Measurements from ENCODE around the gene FOXA1.

Gene FOXA1

DNA sequence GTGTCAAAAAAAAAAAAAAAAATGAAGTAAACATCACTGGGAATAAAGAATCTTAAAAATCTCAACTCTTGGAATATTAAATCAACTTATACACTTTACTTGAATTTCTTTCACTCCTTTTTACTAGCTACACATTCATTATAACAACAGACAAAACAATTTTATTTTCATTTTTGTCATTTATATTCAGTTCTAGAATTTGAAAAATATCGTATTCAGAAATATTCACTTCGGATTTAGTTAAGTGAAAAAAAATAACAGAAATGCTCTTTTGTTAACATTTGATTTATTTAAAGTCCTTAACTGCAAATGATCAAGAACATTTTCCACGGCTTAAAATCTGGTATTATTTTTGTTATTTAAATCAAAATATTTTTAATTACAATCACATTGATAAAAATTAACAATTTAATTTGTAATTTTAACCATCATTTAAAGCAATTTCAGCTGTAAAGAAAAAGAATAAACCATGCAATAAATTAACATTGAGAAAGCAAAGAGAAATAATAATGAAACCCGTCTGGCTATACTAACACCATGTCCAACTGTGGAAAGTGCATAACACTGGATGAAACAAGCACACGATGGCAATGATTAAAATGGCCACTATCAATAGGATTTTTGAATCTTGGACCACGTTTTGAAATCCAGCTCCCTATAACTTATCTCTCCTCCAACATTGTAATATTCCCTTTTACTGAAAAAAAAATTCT lies 5.2 kb downstream of the FOXA1 start:
- DNase-seq (ENCODE audit: low spot score), result no peak

DNA sequence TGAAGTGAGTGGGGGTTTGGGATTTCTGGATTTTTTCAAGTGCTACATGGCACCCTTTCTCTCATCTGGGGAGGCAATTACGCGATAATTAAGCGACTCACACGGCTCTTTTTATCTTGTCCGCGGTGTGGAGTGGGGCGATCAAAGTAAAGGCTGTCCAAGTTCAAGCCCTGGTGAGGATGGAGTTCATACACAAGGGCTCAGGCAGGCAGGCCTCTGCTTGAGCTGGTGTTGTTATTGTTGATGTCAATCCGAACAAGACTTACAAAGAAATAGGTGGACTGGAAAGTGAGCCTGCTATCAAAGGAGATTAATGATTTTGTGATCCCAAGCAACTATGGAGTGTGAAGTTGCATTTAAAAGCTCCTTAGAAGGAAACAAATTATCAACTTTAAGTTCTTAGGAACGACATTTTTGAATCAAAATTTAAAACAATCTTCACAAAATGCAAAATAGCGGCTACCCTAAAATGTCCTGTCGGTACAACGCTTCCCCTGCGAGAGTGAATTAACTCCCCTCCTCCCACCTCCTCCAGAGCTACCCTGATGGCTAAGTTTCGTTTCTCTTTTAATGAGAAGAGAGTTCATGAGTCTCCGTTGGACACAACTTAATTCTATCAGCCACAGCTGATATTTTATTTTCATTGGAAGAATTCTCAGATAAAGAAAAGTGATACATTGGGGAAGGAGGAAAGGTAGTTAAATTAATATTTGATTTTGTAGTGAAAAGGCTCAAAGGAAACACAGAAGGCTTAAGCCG lies 5.9 kb downstream of the FOXA1 start:
- DNase-seq (ENCODE audit: low spot score), result no peak

DNA sequence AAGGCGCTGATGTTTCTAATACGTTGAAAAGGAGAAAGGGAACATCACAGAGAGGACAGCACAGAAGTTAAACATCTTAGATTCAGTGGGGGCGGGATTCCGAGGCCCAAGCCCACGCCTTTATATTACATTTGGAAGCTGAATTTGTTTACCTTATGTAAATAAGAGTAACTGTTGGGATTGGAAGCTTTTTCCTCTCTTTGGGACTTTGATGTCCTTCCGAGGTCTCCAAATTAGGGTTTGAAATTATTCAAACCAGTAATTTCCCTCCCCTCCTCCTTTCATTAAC lies 6.4 kb downstream of the FOXA1 start:
- DNase-seq (ENCODE audit: low spot score), result no peak

DNA sequence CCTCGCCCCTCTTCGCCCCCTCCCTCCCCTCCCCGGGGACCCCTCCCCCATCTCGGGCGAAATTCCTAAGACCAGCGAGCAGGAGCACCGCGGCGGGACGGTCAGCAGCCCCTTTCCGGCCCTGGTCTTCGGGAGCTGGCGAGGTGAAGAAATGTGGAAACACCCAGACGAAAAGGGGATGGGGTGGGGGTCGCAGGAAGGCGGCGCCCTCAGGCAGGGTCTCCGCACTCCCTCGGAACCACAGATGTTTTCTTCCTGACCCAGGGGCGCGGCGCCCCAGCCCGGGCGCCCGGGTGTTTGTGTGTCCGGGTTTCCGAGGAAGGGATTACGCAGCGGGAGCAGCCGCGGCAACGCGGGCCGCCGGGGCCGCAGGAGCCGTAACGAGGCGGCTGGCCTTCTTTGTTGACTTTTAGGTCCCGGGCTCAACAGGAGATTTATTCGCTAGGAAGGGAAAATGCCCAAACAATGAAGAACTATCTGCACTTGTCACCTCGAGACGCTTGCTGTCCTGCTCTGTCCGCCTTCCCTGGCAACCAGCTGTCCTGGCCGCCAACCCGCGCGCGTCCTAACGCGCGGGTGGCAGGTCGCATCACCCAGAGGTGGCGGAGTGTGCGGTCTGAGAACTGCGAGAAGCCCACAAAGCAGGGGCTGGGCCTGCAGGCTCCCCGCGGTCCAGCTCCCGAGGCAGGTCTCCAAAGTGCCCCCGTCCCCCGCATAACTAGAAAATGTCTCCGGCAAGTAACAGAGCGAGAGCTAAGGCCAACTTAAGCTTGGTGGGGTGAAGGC lies 7.0 kb downstream of the FOXA1 start:
- no peak for DNase-seq (ENCODE audit: low spot score)

DNA sequence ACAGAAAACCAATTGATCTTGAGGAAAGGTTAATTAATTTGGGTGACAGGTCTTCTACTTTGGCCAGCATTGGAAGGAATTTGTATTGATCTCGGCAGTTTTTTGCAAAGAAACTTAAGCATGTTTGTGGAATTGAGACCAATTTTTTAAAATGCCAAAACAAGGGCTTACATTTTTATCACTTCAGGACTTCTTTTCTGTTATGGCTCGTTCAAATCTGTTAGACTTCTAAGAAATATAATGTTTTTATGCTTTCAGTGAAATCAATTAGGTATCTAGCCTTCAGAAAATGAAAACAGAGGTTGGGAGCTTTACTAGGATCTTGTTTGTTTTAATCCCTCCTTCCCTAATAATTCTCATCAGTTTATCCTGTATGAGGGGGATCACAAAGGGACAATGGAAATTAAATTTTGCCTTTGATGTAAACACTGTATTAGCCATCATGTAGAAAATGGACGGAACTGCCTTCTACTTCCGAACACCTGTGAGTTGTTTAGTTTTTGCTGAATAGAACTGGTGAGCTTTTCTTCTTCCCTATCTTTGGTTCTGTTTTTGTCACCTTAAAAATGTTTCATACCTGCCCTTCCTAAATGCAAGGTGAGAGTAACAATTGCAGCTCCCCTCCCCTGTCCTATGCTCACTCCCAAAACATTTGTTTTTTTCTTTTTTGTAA lies 7.8 kb downstream of the FOXA1 start:
- no peak for DNase-seq (ENCODE audit: low spot score)

DNA sequence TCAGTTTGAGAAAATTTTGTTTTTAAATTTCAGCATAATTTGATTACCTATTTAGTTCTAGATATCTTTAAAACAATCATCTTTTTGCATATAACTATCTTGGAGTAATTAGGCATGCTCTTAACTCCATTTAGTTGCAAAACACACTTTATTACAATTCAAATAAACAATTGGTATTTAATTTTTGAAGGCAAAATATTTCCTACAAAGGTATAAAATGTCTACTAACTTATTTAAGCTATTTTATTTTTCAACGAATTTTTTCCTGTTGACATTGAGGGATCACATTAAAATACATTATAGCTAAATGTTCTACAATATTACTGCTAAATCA lies 8.3 kb downstream of the FOXA1 start:
- no peak for DNase-seq (ENCODE audit: low spot score)

DNA sequence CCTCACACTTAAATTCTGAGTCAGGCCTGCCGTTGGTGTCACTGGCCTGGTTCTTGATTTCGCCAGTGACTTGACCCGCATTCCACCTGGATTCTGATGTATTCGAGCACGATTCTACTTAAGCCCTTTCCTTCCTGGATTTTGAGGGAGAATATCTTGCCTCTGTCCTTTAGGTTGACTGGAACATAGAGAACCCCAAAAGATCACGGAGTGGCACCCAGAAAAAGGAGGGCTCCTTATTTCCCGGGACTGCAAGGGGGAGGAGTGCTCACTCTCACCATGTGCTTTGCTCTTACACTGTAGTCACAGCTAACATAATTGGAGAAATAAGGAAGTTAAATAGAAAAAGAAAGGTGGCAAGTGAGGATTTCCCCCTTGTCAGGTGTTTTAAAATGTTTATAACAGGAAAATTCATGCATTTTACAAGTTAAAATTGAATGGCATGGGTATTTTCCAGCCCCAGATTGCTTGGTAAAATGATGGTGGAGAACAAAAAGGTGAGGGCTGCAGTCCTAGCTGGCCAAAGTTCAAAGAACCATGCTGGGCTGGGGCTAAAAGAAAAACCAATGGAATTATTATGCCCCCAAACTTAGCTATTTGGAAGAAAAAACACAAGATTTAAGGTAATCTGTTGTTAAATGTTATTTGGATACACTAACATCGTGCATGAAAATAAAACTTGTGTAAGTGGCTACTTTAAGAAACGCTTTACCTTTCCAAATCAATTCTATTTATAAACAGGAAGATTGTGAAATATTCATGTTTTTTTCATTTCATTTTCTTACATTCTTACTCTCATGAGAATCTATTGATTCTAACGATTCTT lies 8.9 kb downstream of the FOXA1 start:
- no peak for DNase-seq (ENCODE audit: low spot score)

DNA sequence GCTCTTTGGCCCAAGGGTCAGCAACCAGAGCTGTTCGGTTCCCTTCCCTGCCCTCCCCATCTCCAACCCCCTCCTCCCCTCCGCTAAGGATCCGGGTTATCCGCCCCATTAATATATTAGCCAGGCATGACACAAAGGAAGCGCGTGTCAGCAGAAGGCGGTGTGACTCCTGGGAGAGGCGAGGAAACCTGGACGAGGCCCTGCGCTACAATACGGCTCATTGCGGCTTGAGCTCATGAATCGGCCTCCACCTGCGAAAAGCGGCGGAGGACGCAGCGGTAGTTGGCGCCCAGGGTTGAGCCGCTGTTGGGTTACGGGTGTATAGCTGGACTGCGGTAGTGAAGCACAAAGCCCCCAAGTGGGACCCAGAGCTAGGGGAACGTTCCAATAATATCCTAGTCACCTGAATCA lies 9.9 kb downstream of the FOXA1 start:
- DNase-seq (ENCODE audit: low spot score), result no peak

DNA sequence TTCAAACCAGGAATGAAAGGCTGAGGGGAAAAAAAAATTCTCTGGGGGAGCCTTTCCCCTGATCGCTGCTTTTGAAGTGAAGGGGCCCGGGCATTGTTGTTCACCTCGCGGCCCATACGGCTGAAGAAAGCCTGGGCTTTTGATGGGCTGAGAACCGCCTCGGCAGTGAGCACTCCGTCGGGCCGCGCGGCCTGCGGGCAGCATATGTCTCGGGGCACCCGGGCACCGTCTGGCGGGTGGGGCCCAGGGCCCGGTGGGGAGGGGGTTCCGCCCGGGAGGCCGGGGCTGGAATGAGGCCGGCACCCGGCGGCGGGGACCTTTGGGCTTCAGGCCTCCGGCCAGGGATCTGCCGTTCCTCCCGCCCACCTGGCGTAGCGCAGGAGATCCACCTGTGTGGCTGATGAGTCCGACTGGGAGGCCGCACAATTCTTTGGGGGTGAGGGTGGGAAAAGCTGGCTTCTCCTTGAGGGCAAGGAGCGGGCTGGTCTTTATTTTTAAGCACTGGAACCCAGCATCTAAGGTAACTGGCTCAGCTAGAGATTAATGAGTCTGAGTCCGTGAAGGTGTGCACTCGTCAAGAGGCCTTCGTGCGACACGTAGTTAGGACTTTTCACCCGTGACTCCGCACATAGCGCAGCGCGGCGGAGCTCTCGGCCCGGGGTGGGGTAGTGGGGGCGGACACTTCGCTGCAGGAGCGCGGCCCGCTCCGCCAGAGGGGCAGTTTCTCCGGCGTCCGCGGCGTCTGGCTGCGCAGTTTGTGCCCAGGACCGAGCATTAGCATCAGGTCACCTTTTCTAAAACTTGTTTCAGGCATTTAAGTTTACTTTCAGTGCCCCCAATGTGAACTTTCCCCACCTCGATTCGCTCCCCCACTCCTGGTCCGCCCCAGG lies 10.6 kb downstream of the FOXA1 start:
- DNase-seq (ENCODE audit: low spot score), result no peak

DNA sequence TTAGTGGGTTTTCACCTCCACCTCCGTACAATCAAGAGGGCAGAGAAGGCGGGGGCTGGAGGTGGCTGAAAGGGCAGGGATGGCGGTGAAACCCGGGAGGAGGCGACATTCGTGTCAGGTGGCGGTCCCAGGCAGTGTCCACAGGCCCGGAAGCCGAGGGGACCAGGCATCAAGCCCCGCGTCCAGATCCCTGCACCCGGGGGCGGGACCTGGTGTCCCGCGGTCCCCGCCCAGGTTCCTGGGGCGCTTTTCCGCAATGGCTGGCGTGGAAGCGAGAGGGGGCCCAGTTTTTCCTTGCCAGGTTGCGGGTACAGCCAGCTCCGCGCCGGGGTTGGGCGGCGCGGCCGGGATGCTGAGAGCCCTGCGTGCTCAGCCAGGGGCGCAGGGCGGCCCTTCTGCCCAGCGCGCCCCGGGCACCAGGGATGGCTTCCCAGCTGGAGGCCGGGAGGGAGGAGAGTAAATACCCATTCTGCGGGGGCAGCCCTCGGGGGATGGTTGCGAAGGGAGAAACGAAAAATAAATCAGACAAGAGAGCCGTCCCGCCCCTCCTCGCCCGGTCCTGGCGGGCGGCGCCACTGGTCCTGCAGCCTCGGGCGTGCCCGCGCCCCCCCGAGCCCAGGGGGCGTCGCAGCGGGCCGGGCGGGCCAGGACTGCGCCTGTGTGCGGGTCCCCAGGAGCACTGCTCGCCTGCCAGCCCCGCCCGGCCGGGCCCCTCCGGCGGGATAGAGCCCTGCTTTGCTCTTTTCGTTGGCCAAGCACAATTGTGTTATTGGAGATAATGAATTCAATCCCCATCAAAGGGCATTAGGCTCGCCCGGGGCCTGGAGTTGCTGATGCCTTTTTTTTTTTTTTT lies 11.5 kb downstream of the FOXA1 start:
- DNase-seq (ENCODE audit: low spot score), result no peak

DNA sequence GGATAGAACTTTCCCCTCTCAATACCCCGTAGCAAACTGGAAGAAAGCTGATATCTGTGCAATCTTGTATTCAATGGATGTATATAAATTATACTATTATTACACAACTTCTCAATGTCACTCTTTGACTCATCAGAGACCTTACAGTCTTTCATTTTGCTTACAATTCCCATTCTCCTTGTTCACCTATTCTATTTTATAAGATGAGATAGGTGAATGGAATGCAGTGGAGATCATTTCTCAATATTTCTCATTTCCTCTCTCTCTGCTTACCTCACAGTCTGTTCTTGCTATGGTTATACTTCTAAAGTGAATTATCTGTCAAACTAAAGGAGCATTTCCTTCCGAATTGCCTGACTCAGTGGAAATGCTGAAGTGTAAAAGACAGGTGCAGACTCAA lies 14.9 kb downstream of the FOXA1 start:
- no peak for DNase-seq (ENCODE audit: low spot score)

DNA sequence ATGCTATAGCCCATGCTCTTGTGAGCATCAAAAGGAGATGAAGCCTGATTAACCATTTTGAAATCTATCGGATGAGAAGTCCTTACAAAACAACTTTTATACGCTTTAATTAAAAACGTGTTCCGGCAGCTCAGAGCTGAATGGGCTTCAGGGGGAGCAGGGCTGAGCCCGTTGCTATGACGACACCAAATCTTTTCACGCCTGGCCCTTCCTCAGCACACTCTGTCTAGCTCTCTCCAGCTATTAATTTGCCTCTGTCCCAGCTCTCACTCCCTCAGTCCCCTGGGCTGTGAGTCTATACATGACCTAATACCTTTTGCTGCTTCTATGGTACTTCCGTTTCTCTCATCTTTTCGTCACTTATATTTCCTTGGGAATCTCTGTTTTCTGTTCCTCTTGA lies 15.8 kb downstream of the FOXA1 start:
- no peak for DNase-seq (ENCODE audit: low spot score)

DNA sequence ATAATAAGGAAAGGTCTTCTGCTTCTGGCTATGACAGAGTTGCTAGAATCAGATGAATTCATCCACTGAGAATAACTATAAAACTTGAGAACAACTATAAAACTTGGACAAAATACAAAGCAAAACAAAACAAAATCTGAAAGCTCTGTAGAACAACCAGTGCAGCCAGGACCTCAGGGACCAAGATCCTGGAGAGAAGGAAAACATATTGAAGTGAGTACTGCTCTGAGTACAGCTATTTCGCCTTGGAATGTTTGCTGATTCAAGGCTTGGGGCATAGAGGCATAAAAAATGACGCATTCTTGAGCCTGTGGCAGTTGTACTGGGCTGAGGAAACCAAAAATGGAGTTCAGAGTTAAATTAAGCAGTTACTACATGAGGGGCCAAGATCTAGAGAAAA lies 21.7 kb downstream of the FOXA1 start:
- no peak for DNase-seq (ENCODE audit: low spot score)

DNA sequence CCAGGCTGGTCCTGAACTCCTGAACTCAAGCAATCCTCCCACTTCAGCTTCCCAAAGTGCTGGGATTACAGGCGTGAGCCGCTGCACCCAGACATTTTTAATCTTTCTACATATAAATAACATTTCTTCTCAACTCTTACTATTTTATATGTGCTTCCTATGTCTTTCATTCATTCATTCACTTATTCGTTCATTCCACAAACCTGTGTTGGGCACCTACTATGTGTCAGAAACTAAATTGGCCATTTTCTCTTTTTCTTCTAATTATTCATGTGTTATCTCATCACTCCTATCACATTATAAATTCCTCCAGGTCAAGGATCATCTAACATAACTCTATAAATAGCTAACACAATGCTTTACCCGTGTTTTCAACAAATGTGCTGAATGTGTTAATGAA lies 23.7 kb downstream of the FOXA1 start:
- no peak for DNase-seq (ENCODE audit: low spot score)

DNA sequence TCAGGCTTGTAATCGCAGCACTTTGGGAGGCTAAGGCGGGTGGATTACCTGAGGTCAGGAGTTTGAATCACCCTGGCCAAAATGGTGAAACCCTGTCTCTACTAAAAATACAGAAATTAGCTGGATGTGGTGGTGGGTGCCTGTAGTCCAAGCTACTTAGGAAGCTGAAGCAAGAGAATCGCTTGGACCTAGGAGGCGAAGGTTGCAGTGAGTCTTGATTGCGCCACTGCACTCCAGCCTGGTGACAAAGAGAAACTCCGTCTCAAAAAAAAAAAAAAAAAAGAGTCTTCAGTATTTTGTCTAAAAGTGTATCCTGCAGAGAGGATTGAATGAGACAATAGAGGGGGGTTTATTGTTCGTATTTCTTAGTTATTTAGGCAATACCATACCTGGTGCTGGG lies 25.3 kb downstream of the FOXA1 start:
- DNase-seq (ENCODE audit: low spot score), result no peak

DNA sequence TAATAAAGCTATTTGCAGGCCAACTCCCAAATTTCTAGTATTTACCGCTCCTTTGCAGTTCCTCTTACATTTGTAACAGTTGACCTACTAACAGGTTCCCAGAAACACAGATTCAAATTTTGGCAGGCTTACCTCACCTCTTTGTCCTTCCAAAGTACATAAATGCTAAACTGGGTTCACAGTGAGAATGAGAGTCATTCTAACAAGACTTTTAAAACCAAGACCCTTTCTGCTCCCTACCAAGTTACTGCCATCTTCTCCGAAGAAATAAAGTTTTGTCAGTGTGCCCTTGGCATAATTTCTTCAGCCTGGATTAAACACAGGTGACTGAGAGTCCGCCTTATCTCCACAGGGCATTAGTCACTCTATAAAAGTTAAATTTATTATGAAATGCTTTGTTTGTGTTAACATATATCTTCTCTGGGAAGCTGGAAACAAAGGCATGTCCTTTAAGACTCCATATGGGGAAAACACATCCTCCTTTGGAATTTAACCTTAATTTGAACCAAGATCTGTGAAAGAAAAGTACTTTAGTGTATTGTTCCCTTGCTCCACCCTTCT lies 28.2 kb downstream of the FOXA1 start:
- no peak for DNase-seq (ENCODE audit: low spot score)

DNA sequence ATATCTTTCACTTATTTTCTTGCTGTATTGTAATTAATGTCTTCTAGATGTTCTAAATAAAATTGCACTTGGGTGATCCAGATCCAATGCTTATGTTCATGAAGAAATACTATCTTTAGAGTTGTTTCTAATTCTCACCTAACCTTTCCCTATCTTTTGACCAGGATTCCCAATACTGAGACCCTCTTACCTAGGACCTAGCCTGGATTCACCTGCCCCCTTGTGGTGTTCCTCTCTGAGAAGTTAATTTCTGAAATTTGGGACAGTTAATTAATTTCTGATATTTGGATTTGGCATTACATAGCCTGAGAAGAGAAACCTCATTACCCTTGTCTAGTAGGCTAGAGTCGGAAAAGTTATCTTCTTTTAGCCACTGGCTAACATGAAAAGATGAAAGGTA lies 29.5 kb downstream of the FOXA1 start:
- DNase-seq (ENCODE audit: low spot score), result no peak

DNA sequence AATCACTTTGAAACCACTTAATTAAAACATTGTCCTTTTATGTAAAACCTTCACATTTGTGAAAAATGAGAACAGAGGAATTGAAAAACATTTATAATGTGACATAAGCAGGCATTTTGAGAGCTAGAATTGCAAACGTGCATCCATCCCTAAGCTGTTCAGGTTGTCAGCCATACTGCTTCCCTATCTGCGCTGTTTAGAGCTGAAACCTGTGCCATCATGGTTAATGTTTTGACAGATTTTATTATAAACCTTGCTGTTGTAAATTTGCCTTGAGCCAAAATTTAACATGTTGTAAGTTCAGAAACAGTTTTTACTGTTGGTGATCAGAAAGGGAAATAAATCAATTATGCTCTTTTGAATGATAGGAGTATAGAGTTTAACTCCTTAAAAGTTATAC lies 31.9 kb downstream of the FOXA1 start:
- no peak for DNase-seq (ENCODE audit: low spot score)

DNA sequence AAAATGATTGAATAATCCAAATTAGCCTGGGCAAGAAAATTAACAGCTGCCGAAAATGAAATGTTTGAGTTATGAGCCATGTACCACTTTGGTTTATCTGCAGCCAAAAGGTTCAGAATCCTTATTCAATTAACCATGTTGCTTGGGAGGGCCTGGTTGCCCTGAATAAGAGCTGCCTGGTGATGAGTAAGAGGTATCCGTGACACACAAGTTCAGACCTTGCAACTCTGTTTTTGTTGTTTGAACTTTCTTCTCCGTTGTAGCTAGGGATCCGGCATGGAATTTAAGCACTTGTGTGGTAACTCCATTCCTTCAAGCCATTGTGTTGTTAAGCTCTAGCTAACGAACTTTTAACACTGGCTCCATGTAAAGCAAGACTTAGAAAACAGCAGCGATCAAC lies 35.7 kb downstream of the FOXA1 start:
- no peak for DNase-seq (ENCODE audit: low spot score)

DNA sequence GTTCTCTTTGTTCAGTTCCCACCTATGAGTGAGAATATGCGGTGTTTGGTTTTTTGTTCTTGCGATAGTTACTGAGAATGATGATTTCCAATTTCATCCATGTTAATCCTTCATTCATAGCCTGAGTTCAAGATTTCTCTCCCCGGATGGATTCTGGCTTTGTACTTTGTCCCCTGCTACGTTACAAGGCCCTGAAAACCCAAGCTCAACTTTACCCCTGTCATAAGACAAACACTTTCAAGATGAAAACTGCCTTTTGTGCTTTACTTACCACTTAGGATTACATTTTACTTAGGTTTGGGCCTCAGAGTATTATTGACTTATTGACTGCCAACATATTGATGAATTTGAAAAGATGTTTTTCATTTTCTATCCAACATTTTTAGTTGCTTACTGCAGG lies 36.3 kb downstream of the FOXA1 start:
- no peak for DNase-seq (ENCODE audit: low spot score)

Data from cerebellar cortex (tissue), 1 donor.